C4-2B (cell line): Measurements from ENCODE around the gene CCDC40.

Experiments
- ZFX ChIP-seq: fragments of 450-650 bp; IDR thresholded peaks from 2 replicates; pipeline ENCODE4 v1.6.1; 2017
- TF ChIP-seq, protein P1 (sequence below): fragments of 450-650 bp; conservative IDR thresholded peaks from 2 replicates; pipeline ENCODE4 v1.5.1; 2017; ENCODE audit warnings: mild to moderate bottlenecking

GRCh38 chr17:80024206-80024972, 12.1 kb upstream of the CCDC40 start:
- TF ChIP-seq, protein P1, sequence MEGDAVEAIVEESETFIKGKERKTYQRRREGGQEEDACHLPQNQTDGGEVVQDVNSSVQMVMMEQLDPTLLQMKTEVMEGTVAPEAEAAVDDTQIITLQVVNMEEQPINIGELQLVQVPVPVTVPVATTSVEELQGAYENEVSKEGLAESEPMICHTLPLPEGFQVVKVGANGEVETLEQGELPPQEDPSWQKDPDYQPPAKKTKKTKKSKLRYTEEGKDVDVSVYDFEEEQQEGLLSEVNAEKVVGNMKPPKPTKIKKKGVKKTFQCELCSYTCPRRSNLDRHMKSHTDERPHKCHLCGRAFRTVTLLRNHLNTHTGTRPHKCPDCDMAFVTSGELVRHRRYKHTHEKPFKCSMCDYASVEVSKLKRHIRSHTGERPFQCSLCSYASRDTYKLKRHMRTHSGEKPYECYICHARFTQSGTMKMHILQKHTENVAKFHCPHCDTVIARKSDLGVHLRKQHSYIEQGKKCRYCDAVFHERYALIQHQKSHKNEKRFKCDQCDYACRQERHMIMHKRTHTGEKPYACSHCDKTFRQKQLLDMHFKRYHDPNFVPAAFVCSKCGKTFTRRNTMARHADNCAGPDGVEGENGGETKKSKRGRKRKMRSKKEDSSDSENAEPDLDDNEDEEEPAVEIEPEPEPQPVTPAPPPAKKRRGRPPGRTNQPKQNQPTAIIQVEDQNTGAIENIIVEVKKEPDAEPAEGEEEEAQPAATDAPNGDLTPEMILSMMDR = no peak
- no peak for TF ChIP-seq ZFX
